AG09319 (cell line): ENCODE measurements around the gene MRTFA.

Source experiments
- DNase-seq: peaks from one replicate; pipeline ENCODE4 v3.0.0-alpha.2; 2010; ENCODE audit warnings: low read depth; ENCODE audit errors: extremely low read depth
- CTCF ChIP-seq: IDR thresholded peaks from 2 replicates; pipeline ENCODE4 v1.5.1; 2011; ENCODE audit warnings: low read depth, mild to moderate bottlenecking, inconsistent platforms, low read length, moderate library complexity

MRTFA gene

GRCh38 chr22:40420341-40421081 lies 216.0 kb downstream of the MRTFA start:
- TF ChIP-seq CTCF: no peak
- no peak for DNase-seq

- DNase-seq: no peak
- TF ChIP-seq CTCF: no peak
Measured at GRCh38 chr22:40419718-40420117, 216.8 kb downstream of the MRTFA start.

- DNase-seq: no peak
- no peak for TF ChIP-seq CTCF
Measured at GRCh38 chr22:40418366-40419201, 217.9 kb downstream of the MRTFA start.

GRCh38 chr22:40417881-40418280 lies 218.6 kb downstream of the MRTFA start:
- no peak for DNase-seq
- TF ChIP-seq CTCF: no peak

- TF ChIP-seq CTCF: no peak
- DNase-seq: no peak
Measured at GRCh38 chr22:40417041-40417440, 219.5 kb downstream of the MRTFA start.

- DNase-seq: no peak
- no peak for TF ChIP-seq CTCF
Measured at GRCh38 chr22:40416636-40417035, 219.9 kb downstream of the MRTFA start.

- TF ChIP-seq CTCF: no peak
- DNase-seq: no peak
Measured at GRCh38 chr22:40416267-40416570, 220.3 kb downstream of the MRTFA start.
